Non-pigmented ciliary epithelial cell (primary cell): Measurements from ENCODE around the gene ZNF462.
"Not testable (repeated sequence)": the region's sequence is repeated elsewhere in the genome, so short reads cannot be mapped to it uniquely, and the experiment has no call there.

Experiments used
- DNase-seq: peaks from one replicate; pipeline ENCODE4 v3.0.0-alpha.2; 2010; ENCODE audit warnings: low read depth

The ZNF462 gene

GRCh38 chr9:106862821-106863720, at the start of gene ZNF462:
ZNF462 (plus strand) TSS chr9:106863166; CDS start chr9:106923384, 60,218 bp downstream.
- DNase-seq, result no peak

- DNase-seq, result no peak
Observed at GRCh38 chr9:106816524-106816923, 46.4 kb upstream of the ZNF462 start.

- DNase-seq, result no peak
Observed at GRCh38 chr9:106818034-106818433, 44.9 kb upstream of the ZNF462 start.

GRCh38 chr9:106820866-106821265, 42.1 kb upstream of the ZNF462 start:
- DNase-seq, result no peak

- DNase-seq, result no peak
Observed at GRCh38 chr9:106828070-106828469, 34.9 kb upstream of the ZNF462 start.

GRCh38 chr9:106828965-106829364, 34.0 kb upstream of the ZNF462 start:
- no peak for DNase-seq

- no peak for DNase-seq
Observed at GRCh38 chr9:106829666-106830408, 33.1 kb upstream of the ZNF462 start.

- DNase-seq, result no peak
Observed at GRCh38 chr9:106830527-106831150, 32.3 kb upstream of the ZNF462 start.

GRCh38 chr9:106834888-106835287, 28.1 kb upstream of the ZNF462 start:
- no peak for DNase-seq

GRCh38 chr9:106835840-106836239, 27.1 kb upstream of the ZNF462 start:
- no peak for DNase-seq

- no peak for DNase-seq
Observed at GRCh38 chr9:106843371-106843770, 19.6 kb upstream of the ZNF462 start.

GRCh38 chr9:106846307-106846706, 16.7 kb upstream of the ZNF462 start:
- no peak for DNase-seq

GRCh38 chr9:106846857-106847256, 16.1 kb upstream of the ZNF462 start:
- DNase-seq, result no peak

- not testable (repeated sequence) for DNase-seq
Observed at GRCh38 chr9:106851640-106852039, 11.3 kb upstream of the ZNF462 start.

GRCh38 chr9:106857811-106858470, 5.0 kb upstream of the ZNF462 start:
- no peak for DNase-seq

GRCh38 chr9:106859957-106860720, 2.8 kb upstream of the ZNF462 start:
- no peak for DNase-seq

GRCh38 chr9:106860721-106861639, 2.0 kb upstream of the ZNF462 start:
- DNase-seq, result no peak

- no peak for DNase-seq
Observed at GRCh38 chr9:106861640-106862109, 1.3 kb upstream of the ZNF462 start.

- DNase-seq, result no peak
Observed at GRCh38 chr9:106862110-106862820, 701 bp upstream of the ZNF462 start.
